Islet of Langerhans (tissue), 1 donor: Measurements from ENCODE around the gene ANO4.
"Not testable (repeated sequence)": the region's sequence is repeated elsewhere in the genome, so short reads cannot be mapped to it uniquely, and the experiment has no call there.

Source experiments
- FAIRE-seq: peaks from one replicate; lab custom pipeline; 2011; peaks lifted over from hg19 to GRCh38; lab: Jason Lieb, UNC

Gene ANO4

GRCh38 chr12:100953677-100954076 lies 159.1 kb downstream of the ANO4 start:
- no peak for FAIRE-seq

DNA sequence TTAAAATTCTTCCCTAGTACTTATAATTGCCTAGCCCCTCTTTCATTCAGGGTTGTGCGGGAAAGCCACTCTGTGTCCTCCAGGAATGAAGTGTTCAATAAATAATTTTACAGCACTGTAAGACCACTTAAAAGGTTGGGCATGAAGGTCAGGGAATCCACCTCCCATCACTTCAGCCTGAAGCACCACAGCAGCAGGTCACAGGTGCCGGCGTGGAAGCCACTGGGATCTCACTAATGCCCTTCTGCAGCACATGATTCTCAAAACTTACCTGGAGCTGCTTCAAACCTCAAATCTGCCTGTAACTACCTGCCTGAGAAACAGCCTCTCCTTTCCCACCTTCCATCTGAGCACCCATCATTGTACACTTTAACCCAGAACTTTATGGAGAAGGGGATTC lies 159.5 kb downstream of the ANO4 start:
- FAIRE-seq: no peak

DNA sequence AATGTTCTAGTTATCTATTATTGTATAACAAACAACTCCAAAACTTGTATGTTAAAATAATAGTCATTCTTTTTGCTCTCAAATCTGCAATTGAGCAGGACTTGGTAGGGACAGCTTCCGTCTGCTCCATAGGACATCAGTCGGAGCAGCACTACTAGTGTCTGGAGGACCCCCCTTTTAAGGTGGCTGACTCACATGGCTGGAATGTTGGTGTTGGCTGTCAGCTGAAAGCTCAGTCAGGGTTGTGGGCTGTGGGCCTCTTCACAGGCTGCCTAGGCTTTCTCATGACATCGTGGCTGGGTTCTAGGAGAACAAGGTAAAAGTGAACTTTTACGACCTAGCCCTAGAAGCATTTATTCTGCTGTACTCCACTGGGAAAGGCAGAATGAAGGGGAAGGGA lies 160.6 kb downstream of the ANO4 start:
- no peak for FAIRE-seq

- FAIRE-seq: no peak
These were observed 161.8 kb downstream of the ANO4 start for GRCh38 chr12:100956311-100956852.

DNA sequence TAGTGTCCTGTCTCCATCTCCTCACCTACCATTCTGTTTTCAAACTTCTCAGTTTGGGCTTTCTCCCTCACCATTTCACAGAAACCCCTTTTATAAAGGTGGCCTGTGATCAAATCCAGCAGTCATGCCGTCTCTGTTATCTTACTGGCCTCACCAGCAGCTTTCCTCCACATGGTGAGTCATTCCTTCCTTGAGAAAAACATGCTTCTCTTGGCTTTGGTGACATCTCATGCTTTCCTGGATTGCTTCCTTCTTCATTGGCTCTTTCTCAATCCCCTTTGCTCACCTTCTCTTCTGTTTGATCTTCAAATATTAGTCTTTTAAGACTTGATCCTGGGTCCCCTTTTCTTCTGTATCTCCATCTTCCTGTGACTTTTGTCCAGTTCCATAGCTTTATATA lies 164.9 kb downstream of the ANO4 start:
- FAIRE-seq: no peak

DNA sequence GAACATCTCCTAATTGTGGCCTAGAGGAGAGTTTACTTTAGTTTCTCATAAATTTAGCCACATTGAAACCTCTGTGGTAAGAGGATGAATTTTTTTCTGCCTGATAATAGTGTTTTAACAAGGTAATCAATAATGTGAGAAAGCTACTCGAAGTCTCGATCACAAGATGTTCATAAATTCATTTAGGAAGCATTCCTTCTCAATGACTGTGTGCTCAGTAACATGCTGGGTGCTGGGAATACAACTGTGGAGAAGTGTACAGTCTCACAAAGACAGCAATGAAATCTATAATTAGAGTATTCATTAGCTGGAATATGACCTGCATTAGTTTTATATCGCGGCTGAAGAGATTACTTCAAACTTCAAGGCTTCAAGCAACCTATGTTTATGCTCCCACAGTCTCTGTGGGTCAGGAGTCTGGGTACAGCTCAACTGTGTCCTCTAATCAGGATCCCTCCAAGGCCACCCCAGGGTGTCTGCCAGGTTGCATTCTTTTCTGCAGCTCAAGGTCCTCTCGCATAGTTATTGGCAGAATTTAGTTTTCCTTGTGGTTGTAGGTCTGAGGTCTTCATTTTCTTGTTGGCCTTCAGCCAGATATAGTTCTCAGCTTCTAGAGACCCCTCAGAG lies 167.6 kb downstream of the ANO4 start:
- FAIRE-seq: no peak

GRCh38 chr12:100963381-100963780 lies 168.8 kb downstream of the ANO4 start:
- FAIRE-seq: no peak

DNA sequence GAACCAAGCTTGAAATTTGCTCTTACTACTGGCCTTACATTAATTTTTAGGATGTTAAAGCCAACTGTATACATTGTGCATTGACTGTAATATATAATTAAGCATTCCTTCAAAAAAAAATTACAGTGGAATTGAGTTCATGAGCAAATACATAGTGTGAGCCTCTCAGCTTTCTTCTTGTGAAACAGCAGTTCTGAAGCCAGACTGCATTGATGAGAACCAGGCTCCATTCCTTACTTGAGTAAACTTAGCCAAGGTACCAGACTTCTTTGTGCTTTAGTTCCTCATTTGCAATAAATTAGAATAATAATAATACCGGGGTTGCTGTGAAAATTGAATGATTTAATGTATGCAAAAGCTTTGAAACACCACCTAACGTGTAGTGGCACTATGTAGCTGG lies 169.5 kb downstream of the ANO4 start:
- no peak for FAIRE-seq

GRCh38 chr12:100967189-100967588 lies 172.6 kb downstream of the ANO4 start:
- no peak for FAIRE-seq

GRCh38 chr12:100970894-100971293 lies 176.3 kb downstream of the ANO4 start:
- no peak for FAIRE-seq

DNA sequence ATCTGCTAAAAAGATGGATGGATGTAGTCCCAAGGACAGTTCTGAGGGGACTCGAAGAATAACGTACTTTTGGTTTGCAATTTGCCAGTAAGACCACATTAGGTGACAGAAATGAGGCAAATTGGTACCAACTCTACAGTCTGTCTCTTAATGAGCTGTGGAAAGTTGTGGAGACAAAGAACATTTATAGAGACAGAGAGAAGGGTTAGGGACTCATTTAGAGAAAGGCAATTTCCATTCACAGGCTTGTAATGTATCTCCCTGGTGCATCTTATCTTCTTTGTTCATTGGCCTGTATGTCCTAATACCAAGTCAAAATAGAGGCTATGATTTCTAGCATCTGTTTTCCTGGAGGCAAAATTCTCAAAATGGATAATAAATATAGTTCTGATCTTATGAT lies 177.5 kb downstream of the ANO4 start:
- FAIRE-seq: no peak

DNA sequence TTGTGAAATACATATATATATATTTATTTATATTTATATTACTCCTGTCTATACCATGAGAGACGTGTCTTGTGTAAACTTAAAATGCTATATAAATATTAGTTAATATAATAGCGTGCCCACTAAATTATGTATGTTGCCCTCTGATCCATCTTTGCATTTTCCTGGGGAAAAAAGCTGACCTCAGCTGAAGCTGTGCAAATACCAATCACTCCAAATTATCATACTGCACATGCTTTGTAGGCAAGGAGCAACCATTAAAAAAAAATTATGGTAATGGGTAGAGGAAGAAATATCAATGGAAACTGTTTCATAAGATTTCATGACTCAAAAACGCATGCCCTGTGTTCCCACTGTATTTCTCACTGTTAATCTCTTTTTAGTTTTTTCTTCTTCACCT lies 179.8 kb downstream of the ANO4 start:
- FAIRE-seq: no peak

GRCh38 chr12:100974747-100975146 lies 180.2 kb downstream of the ANO4 start:
- FAIRE-seq: no peak

GRCh38 chr12:100976735-100977134 lies 182.2 kb downstream of the ANO4 start:
- FAIRE-seq: no peak

DNA sequence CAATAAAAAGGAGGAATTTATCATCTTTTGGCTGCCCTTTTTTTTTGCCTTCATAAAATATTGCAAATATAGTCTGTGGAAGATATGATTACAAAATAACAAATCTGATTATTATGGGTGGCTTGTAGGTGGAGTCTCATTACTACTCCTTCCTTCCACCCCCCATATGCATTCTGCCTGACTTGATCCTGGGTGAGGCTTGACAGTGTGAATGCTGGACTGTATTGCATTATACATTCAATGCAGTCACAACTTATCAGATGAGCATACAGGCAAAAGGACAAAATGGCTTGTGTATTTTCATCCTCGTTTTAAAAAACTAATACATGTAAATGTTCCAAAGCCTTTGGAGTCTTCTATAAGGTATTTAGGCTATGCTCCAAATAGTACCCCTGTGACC lies 186.3 kb downstream of the ANO4 start:
- FAIRE-seq: no peak

- no peak for FAIRE-seq
These were observed 188.1 kb downstream of the ANO4 start for GRCh38 chr12:100982511-100983183.

- FAIRE-seq: no peak
These were observed 190.2 kb downstream of the ANO4 start for GRCh38 chr12:100984796-100985195.

- no peak for FAIRE-seq
These were observed 192.3 kb downstream of the ANO4 start for GRCh38 chr12:100986595-100987547.

DNA sequence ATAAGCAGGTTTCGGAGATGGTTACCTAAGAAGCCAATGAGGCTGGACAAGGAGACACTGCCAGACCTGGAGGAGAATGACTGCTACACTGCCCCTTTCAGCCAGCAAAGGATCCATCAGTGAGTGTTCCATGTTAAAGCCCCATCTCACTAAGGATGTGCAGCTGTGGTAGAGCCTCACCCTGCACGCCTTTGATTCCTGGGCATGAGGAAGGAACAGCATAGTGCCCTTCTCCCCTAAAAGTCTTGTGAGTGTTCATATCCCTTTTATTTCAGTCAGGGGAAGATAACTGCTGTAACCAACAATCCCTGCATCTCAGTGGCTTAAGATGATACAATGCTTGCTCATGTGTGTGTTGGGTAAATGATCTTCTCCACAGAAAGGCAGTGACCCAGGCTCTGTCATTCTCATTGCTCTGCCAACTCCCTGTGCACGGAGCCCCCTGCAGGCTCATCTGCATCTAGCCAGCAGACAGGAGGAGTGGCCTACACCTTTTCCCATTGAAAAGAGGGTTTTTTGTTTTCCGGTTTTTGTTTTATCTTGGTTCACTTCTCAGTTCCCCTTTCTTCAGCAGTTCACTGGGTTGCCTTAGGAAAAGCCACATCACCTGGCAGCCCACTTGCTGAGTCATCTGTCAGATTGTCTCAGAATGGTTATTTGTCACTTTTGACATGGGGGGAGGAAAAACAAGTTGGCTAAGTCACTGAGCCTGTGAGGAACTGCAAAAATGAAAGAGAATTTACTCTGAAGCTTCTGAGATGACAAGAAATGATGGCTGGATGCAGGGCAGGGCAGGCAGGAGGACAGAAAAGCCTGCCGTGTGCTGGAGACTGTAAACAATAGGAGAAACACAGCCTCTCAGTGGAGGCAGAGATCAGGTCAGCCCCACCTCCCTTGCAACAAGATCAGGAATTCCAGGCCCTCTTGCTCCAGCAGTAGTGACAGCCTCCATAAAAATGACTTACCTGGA lies 193.3 kb downstream of the ANO4 start:
- FAIRE-seq: no peak

DNA sequence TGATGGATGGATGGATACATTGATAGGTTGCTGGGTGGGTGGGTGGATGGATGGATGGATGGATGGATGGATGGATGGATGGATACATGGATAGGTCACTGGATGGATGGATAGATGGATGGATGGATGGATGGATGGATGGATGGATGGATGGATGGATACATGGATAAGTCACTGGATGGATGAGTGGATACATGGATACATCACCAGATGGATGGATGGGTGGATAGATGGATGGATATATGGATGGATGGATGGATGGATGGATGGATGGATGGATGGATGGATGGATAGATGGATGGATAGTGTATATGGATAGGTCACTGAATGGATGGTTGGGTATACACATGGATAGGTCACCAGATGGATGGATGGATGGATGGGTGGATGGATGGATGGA lies 194.9 kb downstream of the ANO4 start:
- not testable (repeated sequence) for FAIRE-seq

GRCh38 chr12:100991102-100991501 lies 196.5 kb downstream of the ANO4 start:
- FAIRE-seq: no peak

DNA sequence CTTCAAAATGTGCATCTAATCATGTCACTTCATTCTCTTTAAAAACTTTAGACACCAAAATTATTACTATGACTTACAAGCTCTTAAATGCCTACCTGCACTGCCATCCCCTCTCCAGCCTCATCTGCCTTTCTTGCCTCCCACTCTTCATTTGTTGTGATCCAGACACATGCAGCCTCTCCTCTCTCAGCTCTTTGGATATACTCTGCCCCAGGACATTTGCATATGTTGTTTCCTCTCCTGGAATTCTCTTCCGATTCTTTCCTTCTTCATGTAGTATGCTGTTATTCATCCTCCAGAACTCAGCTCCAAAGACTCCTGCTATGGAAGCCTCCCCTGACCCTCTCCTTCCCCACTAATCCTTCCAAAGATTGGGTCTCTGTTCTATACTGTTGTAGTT lies 197.6 kb downstream of the ANO4 start:
- FAIRE-seq: no peak
